NCI-H2227 treated with DMSO at 0.1 percent for 48 hours (cell line): ENCODE measurements around the gene SLC7A10.
"Not testable (repeated sequence)": the region's sequence is repeated elsewhere in the genome, so short reads cannot be mapped to it uniquely, and the experiment has no call there.

Experiments
- DNase-seq: peaks from one replicate; lab custom pipeline; 2025; lab: John Stamatoyannopoulos, UW

The SLC7A10 gene

GRCh38 chr19:33175886-33176669 is 49.6 kb downstream of the SLC7A10 start:
- DNase-seq: peak; percentile 86

DNA sequence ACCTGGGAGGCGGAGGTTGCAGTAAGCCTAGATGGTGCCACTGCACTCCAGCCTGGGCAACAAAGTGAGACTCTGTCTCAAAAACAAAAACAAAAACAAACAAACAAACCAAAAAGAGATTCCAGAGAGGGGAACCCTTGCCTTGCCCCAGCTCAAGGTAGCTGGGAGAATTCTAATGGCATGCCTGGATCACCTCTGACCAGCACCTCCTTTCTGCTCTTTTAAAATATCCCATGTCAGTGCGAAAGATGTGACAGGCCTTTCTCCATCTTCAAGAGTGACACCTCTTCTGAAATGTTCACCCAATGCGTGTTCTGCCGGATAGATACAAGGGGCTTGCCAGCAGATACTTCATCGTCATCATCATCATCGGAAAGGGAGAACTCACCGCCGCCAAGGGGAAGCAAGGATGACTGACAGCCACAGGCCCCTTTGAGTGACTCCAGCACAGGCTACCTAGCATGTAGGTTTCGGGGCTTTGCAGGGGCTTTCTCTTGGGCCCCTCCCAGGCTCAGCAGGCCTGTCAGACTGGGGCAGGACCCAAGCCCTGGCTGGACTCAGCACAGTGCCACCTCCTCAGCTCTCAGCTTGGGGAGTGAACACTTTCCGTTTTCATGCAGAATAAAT is 50.4 kb downstream of the SLC7A10 start:
- no peak for DNase-seq

- no peak for DNase-seq
Observed at GRCh38 chr19:33174186-33174585, 51.5 kb downstream of the SLC7A10 start.

DNA sequence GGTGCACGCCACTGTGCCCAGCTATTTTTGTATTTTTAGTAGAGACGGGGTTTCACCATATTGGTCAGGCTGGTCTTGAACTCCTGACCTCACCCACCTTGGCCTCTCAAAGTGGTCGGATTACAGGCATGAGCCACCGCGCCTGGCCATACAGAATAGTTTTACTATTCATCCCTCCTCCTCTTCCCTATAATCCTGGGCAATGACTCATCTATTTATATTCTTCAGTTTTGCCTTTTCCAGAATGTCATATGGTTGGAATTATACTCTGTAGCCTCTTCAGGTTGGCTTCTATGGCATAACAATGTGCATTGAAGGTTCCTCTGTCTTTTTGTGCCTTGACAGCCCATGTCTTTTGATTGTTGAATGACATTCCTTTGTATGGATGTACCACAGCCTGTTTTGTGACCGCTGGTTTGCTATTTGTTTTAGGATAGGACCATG is 53.7 kb downstream of the SLC7A10 start:
- DNase-seq: no peak

DNA sequence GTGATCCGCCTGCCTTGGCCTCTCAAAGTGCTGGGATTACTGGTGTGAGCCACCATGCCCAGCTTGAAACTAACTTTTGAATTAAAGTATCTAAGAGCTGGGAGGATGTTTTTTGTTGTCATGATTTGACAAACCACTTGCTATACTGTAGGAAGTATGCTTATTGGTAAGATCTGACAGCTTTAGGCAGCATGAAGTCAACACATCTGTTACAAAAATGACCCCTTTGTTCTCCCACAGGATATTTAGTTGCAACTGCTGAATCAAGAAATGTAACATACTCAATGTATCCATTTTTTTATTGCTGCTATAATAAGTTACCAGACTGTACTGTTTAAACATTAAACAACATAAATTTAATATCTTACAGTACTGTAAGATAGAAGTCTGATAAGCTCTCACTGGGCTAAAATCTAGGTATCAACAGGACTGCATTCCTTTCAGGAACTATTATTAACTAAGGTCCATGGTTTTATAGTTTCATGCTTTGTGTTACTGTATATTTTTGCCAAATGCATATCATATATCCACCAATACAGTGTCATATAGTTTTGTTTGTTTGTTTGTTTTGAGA is 54.3 kb downstream of the SLC7A10 start:
- DNase-seq: no peak

DNA sequence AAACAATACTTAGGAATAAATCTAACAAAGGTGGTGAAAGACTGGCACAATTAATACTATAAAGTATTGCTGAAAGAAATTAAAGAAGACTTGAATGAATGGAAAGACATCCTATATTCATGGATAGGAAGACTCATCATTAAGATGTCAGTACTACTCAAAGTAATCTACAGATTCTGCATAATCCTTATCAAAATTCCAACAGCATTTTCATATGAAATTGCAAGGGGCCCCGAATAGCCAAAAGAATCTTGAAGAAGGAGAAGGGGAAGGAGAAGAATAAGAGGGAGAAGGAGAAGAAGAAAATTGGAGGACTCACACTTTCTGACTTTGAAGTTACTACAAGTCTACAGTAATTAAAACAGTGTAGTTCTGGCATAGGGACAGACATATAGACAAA is 57.1 kb downstream of the SLC7A10 start:
- no peak for DNase-seq

- DNase-seq: no peak
Observed at GRCh38 chr19:33167438-33167837, 58.2 kb downstream of the SLC7A10 start.

GRCh38 chr19:33166037-33166436 is 59.6 kb downstream of the SLC7A10 start:
- DNase-seq: not testable (repeated sequence)

- no peak for DNase-seq
Observed at GRCh38 chr19:33163481-33163880, 62.2 kb downstream of the SLC7A10 start.

DNA sequence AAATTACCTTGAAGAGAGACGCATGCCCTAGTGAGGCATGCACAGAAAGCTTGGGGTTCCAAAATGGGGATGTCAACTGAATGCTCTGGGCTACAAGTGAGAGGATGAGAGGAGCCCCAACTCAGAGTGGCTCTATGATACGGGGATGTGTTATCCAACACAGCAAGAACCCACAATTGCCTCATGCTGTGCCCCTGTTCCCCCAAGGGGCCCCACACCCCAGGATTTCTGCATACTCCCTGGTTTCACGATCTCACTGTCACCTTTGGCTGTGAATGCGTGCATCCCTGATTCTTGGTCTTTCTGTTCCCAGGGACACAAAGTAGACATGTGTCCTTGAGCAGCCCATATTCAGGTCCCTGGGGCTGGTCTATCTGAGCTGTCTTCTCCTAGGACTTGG is 64.4 kb downstream of the SLC7A10 start:
- no peak for DNase-seq

- no peak for DNase-seq
Observed at GRCh38 chr19:33159893-33160292, 65.8 kb downstream of the SLC7A10 start.

- no peak for DNase-seq
Observed at GRCh38 chr19:33159149-33159548, 66.5 kb downstream of the SLC7A10 start.
